HepG2 (cell line): ENCODE measurements around the gene CDC14A. TPM values are rescaled to one million over a fixed set of nuclear protein-coding genes. Genes with fewer than 3 reads are reported as not detected.

Source experiments
- FOXP1 ChIP-seq, 2 experiments: fragments of 450-650 bp in 1 of 2; IDR thresholded peaks; 2 replicates each; pipeline ENCODE4 v1.6.1; 2017 to 2018; ENCODE audit warnings: antibody characterized with exemption in 1 of 2
- HOMEZ ChIP-seq: IDR thresholded peaks from 2 replicates; pipeline ENCODE4 v1.6.1; 2016; ENCODE audit warnings: low read depth
- IKZF4 ChIP-seq: sonication (generic); formaldehyde crosslinking; IDR thresholded peaks from 2 replicates; pipeline ENCODE4 v1.5.1; 2020; ENCODE audit warnings: borderline replicate concordance, mild to moderate bottlenecking, low read depth, missing genetic modification reagents; ENCODE audit errors: not compliant biosample characterization
- IRF1 ChIP-seq: sonication (generic); formaldehyde crosslinking; IDR thresholded peaks from 2 replicates; pipeline ENCODE4 v1.4.0; 2020; ENCODE audit warnings: low read depth, mild to moderate bottlenecking, missing genetic modification reagents
- KLF11 ChIP-seq: IDR thresholded peaks from 2 replicates; pipeline ENCODE4 v1.6.1; 2016; ENCODE audit warnings: missing compliant biosample characterization
- KLF16 ChIP-seq, 2 experiments: sonication (generic) in 1 of 2; formaldehyde crosslinking in 1 of 2; IDR thresholded peaks; 2 replicates each; pipeline versions ENCODE4 v1.6.1 to v1.8.0; 2016 to 2023; ENCODE audit warnings: missing genetic modification reagents in 2 of 2, missing compliant biosample characterization in 1 of 2
- MXD3 ChIP-seq: IDR thresholded peaks from 2 replicates; pipeline ENCODE4 v1.6.1; 2016; ENCODE audit warnings: mild to moderate bottlenecking, missing biosample characterization, missing genetic modification reagents
- MXD4 ChIP-seq: IDR thresholded peaks from 2 replicates; pipeline ENCODE4 v1.6.1; 2016; ENCODE audit warnings: mild to moderate bottlenecking, missing biosample characterization, missing genetic modification reagents
- MYNN ChIP-seq: sonication (generic); formaldehyde crosslinking; IDR thresholded peaks from 2 replicates; pipeline ENCODE4 v1.4.0; 2020; ENCODE audit warnings: mild to moderate bottlenecking, low read depth, missing genetic modification reagents
- RBAK ChIP-seq: sonication (generic); formaldehyde crosslinking; IDR thresholded peaks from 2 replicates; pipeline ENCODE4 v1.5.1; 2020; ENCODE audit warnings: mild to moderate bottlenecking, missing genetic modification reagents
- SKIL ChIP-seq: sonication (generic); formaldehyde crosslinking; IDR thresholded peaks from 2 replicates; pipeline ENCODE4 v1.8.0; 2022; ENCODE audit warnings: missing genetic modification reagents, mild to moderate bottlenecking, moderate library complexity, borderline replicate concordance
- TFE3 ChIP-seq: IDR thresholded peaks from 2 replicates; pipeline ENCODE4 v1.6.1; 2016
- ZBTB37 ChIP-seq: sonication (generic); formaldehyde crosslinking; IDR thresholded peaks from 2 replicates; pipeline ENCODE4 v1.4.0; 2020; ENCODE audit warnings: mild to moderate bottlenecking, missing genetic modification reagents
- ZNF609 ChIP-seq: sonication (generic); formaldehyde crosslinking; IDR thresholded peaks from 2 replicates; pipeline ENCODE4 v1.4.0; 2020; ENCODE audit warnings: mild to moderate bottlenecking, missing genetic modification reagents, borderline replicate concordance
- polyA plus RNA-seq, 8 experiments: library from polyadenylated mRNA; depleted of rRNA in 3 of 8; stranded (reverse) in 7 of 8; unstranded in 1 of 8; fragments of >200 nt; fragmentation: Illumina TruSeq in 4 of 8; extraction: Trizol in 4 of 8; gene quantifications; 2 replicates each; pipeline versions ENCODE4 v1.2.1 to v1.2.3, GENCODE V29; 2011 to 2016; ENCODE audit warnings: low read depth in 4 of 8, missing spikeins in 1 of 8, mixed read lengths in 1 of 8; ENCODE audit not compliant: insufficient read depth in 1 of 8
- total RNA-seq, 5 experiments: library from RNA; depleted of rRNA; stranded (reverse); fragments of >200 nt; fragmentation: Illumina TruSeq; extraction: Trizol; gene quantifications; 2 replicates each; pipeline ENCODE4 v1.2.3, GENCODE V29; 2016; ENCODE audit warnings: low read depth in 1 of 5

Gene CDC14A
- total and polyA plus RNA-seq, 2 of the 13 experiments (the other 11 are each of a cell fraction or from before 2014, with no cell fraction given) = 2.8 to 4.9 TPM

GRCh38 chr1:100485855-100486258, 133.6 kb downstream of the CDC14A start (continued):
- TF ChIP-seq MYNN (CRISPR knock-in tag) = no peak
- peak; percentile 31; the same call in 1 of the 2 replicates for TF ChIP-seq MXD4 (CRISPR knock-in tag)
- peak; percentile 96 for TF ChIP-seq ZNF609 (CRISPR knock-in tag)
- TF ChIP-seq MXD3 (CRISPR knock-in tag) = no peak
- peak; percentile 39; the same call in 1 of the 2 replicates for TF ChIP-seq SKIL
- TF ChIP-seq IRF1 = no peak
- no peak for TF ChIP-seq FOXP1 (IDR thresholded peaks at IDR 0.05)
- peak; percentile 91; the same call in 1 of the 2 replicates for TF ChIP-seq FOXP1 (CRISPR knock-in tag; IDR thresholded peaks at IDR 0.05)
- TF ChIP-seq IKZF4 (CRISPR knock-in tag) = no peak
- peak; percentile 93 for TF ChIP-seq HOMEZ (CRISPR knock-in tag)
- no peak for TF ChIP-seq KLF11 (CRISPR knock-in tag)
- no peak for TF ChIP-seq RBAK (CRISPR knock-in tag)
- TF ChIP-seq TFE3 = no peak; the same call in 1 of the 2 replicates
- TF ChIP-seq KLF16 (CRISPR knock-in tag; IDR thresholded peaks at IDR 0.05) = peak in 1 of 2 experiments; percentile 68; a peak in 1 of 4 replicates
- TF ChIP-seq ZBTB37 = no peak
